OCI-LY1 (cell line): ENCODE measurements around the gene FAM32A.

Source experiments
- EZH2 ChIP-seq: fragments of 200-600 bp; sonication (generic), shearing (Covaris generic); IDR thresholded peaks from 2 replicates; pipeline ENCODE4 v1.8.0; 2017; ENCODE audit warnings: borderline replicate concordance, mixed run types, mild to moderate bottlenecking, antibody characterized with exemption, low read length, moderate library complexity, mixed read lengths
- TF ChIP-seq, protein P1 (sequence below): fragments of 200-600 bp; sonication (generic), shearing (Covaris generic); IDR thresholded peaks from 2 replicates; pipeline ENCODE4 v1.5.1; 2017; ENCODE audit warnings: mild to moderate bottlenecking, antibody characterized with exemption, low read length, moderate library complexity, mixed read lengths

DNA sequence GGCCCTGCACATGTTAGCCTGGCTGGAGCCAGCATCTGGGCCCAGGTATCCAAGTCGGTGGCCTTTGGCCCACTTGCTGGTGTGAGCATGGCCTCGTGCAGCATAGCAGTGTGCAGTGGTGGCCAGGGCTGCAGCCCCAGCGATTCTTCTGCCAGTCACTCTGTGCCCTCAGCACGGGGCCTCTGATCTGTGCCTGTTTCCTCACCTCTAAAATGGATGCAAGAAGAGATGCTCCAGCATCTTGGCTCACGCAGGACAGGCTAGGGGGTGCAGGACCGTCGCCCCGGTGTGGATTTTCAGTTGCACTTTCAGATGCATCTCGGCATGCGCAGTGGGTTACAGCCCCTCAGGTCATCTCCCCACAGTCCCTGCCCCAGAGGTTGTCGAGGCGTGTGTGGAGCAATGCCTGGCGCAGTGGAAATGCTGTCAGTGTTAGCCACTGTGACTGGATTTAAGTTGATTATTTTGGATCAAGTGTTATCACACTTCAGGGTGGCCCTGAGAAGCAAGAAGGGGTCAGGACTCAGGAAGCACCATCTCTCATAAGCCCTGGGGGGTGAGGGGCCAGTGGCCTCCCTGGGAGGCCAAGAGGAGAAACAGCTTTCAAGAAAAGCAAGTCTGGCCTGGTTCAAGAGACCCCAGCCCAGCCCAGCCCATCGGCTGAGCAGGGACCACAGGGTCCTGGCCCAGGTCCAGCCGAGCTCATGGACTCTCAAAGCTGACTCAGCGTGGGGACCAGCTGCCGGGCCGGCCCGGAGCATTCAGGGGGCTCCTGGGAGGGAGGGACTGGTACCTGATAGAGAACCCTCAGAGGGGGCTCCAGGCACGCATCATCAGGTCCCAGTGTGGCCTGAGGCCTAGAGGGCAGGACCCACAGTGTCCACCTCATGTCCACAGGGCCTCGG is 40.3 kb downstream of the FAM32A start:
- TF ChIP-seq, protein P1, sequence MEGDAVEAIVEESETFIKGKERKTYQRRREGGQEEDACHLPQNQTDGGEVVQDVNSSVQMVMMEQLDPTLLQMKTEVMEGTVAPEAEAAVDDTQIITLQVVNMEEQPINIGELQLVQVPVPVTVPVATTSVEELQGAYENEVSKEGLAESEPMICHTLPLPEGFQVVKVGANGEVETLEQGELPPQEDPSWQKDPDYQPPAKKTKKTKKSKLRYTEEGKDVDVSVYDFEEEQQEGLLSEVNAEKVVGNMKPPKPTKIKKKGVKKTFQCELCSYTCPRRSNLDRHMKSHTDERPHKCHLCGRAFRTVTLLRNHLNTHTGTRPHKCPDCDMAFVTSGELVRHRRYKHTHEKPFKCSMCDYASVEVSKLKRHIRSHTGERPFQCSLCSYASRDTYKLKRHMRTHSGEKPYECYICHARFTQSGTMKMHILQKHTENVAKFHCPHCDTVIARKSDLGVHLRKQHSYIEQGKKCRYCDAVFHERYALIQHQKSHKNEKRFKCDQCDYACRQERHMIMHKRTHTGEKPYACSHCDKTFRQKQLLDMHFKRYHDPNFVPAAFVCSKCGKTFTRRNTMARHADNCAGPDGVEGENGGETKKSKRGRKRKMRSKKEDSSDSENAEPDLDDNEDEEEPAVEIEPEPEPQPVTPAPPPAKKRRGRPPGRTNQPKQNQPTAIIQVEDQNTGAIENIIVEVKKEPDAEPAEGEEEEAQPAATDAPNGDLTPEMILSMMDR: no peak
- TF ChIP-seq EZH2: no peak
